Lower lobe of right lung (tissue), 2 donors: Measurements from ENCODE around the gene XPO1. TPM values are rescaled to one million over a fixed set of nuclear protein-coding genes. Genes with fewer than 3 reads are reported as not detected.
"Not testable (repeated sequence)": the region's sequence is repeated elsewhere in the genome, so short reads cannot be mapped to it uniquely, and the experiment has no call there.

Experiments
- ATAC-seq, 2 donors: fragments of 200-7000 bp; cut with Tn5 transposase; one replicate each; pipeline ENCODE4 v1.9.1; 2020 to 2022; ENCODE audit warnings: mild to moderate bottlenecking in 2 of 2, moderate library complexity in 2 of 2
- DNase-seq: peaks from one replicate; pipeline ENCODE4 v3.0.0-alpha.2; 2020
- H3K27ac ChIP-seq: fragments of 200-600 bp; one replicate; pipeline ENCODE4 v1.8.0; 2022
- H3K27me3 ChIP-seq: fragments of 200-600 bp; one replicate; pipeline ENCODE4 v1.8.0; 2022; ENCODE audit warnings: low read depth
- H3K36me3 ChIP-seq: fragments of 200-600 bp; one replicate; pipeline ENCODE4 v1.8.0; 2022; ENCODE audit warnings: mild to moderate bottlenecking
- H3K4me1 ChIP-seq: fragments of 200-600 bp; one replicate; pipeline ENCODE4 v1.8.0; 2022
- H3K4me3 ChIP-seq: fragments of 200-600 bp; one replicate; pipeline ENCODE4 v1.8.0; 2022; ENCODE audit warnings: mild to moderate bottlenecking
- H3K9me3 ChIP-seq: fragments of 200-600 bp; one replicate; pipeline ENCODE4 v1.8.0; 2022
- CTCF ChIP-seq: fragments of 200-600 bp; IDR thresholded peaks from one replicate; pipeline ENCODE4 v1.8.0; 2022; ENCODE audit warnings: antibody characterized with exemption, mild to moderate bottlenecking
- intact Hi-C: fragments of 100-400 bp; cut with DNase I; formaldehyde crosslinking; loops from one replicate; pipeline ENCODE4 v1.11.0; 2022
- total RNA-seq: library from RNA; stranded (reverse); fragmentation: NEBNext Ultra II Directional; extraction: Animal tissue kit (Norgen Biotek cat#: 25700); gene quantifications from one replicate; pipeline ENCODE4 v1.2.1, GENCODE V29; 2021
- donor health status: DM: no; HTN: yes; CAD: no; lungs with severe emphysema.

The XPO1 gene
- total RNA-seq, 1 donor from 2014 or later, result 111 TPM

DNA sequence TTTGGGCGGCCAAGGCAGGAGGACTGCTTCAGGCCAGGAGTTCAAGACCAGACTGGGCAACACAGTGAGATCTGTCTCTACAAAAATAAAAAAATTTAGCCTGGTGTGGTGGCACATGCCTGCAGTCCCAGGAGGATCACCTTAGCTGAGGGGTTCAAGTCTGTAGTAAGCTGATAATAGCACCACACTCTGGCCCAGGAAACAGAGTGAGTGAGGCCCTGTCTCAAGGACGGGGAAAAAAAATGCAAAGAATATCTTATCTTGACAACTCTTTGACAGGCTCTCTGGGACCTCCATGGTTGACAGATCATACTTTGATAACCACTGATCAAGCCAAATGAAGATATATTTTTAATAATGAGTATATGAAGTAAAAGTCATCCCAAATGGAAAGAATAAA, 89.9 kb downstream of the XPO1 start:
- H3K27me3 ChIP-seq, result no peaks in the 10 kb centered on the region
- no peak overlapping the region for H3K4me3 ChIP-seq
- DNase-seq (no peak), ATAC-seq (no peak)
- H3K4me1 ChIP-seq, result peaks cover 13% of the 10 kb centered on the region
- no peak overlapping the region for H3K27ac ChIP-seq
- TF ChIP-seq CTCF, result no peak
- no peaks in the 10 kb centered on the region for H3K36me3 ChIP-seq
- intact Hi-C loops, result no loop called here
- no peaks in the 10 kb centered on the region for H3K9me3 ChIP-seq

- H3K36me3 ChIP-seq, H3K9me3 ChIP-seq, H3K27ac ChIP-seq, H3K4me3 ChIP-seq, H3K27me3 ChIP-seq, intact Hi-C loops, DNase-seq, ATAC-seq: not testable (repeated sequence)
- peaks cover 13% of the 10 kb centered on the region for H3K4me1 ChIP-seq
Observed at GRCh38 chr2:61446971-61447370, 91.2 kb downstream of the XPO1 start.

- Histone ChIP-seq H3K4me3 (no peak overlapping the region), H3K27me3 (no peaks in the 10 kb centered on the region), H3K4me1 (peaks cover 29% of the 10 kb centered on the region), H3K36me3 (no peaks in the 10 kb centered on the region), H3K9me3 (no peaks in the 10 kb centered on the region), H3K27ac (no peak overlapping the region)
- ATAC-seq, result peak in 1 of 2 donors; percentile 60
- TF ChIP-seq CTCF, result no peak
- intact Hi-C loops, result no loop called here
- DNase-seq, result no peak
Observed at GRCh38 chr2:61443342-61444041, 94.7 kb downstream of the XPO1 start.

- no peaks in the 10 kb centered on the region for H3K27me3 ChIP-seq
Observed at GRCh38 chr2:61439241-61440002, 98.7 kb downstream of the XPO1 start.

GRCh38 chr2:61438670-61439069, 99.5 kb downstream of the XPO1 start:
- Histone ChIP-seq H3K36me3 (no peaks in the 10 kb centered on the region), H3K27ac (no peak overlapping the region), H3K27me3 (no peaks in the 10 kb centered on the region), H3K4me1 (peaks cover 55% of the 10 kb centered on the region), H3K4me3 (no peak overlapping the region), H3K9me3 (no peaks in the 10 kb centered on the region)
- intact Hi-C loops, result no loop called here
- no peak for ATAC-seq
- TF ChIP-seq CTCF, result no peak
- DNase-seq, result no peak

More at GRCh38 chr2:61439241-61440002, 98.7 kb downstream of the XPO1 start:
- peak; percentile 94 to 96 for ATAC-seq
- H3K4me3 ChIP-seq, result no peak overlapping the region
- peak overlapping the region; percentile 48 for H3K27ac ChIP-seq
- DNase-seq, result peak; percentile 88
- no peak for TF ChIP-seq CTCF
- intact Hi-C loops, result no loop called here
- no peaks in the 10 kb centered on the region for H3K9me3 ChIP-seq
- H3K4me1 ChIP-seq, result peaks cover 52% of the 10 kb centered on the region
- no peaks in the 10 kb centered on the region for H3K36me3 ChIP-seq

- Histone ChIP-seq H3K4me3 (no peak overlapping the region), H3K36me3 (no peaks in the 10 kb centered on the region), H3K9me3 (no peaks in the 10 kb centered on the region), H3K27me3 (no peaks in the 10 kb centered on the region), H3K27ac (no peak overlapping the region), H3K4me1 (peaks cover 56% of the 10 kb centered on the region)
- DNase-seq (no peak), ATAC-seq (no peak)
- TF ChIP-seq CTCF, result no peak
- intact Hi-C loops, result no loop called here
Observed at GRCh38 chr2:61437170-61437569, 101.0 kb downstream of the XPO1 start.
